ENCODE data around the gene OR56A1. TPM values are rescaled to one million over a fixed set of nuclear protein-coding genes. Genes with fewer than 3 reads are reported as not detected.

The OR56A1 gene
- total RNA-seq, 1 experiment from 2014 or later, result not detected

GRCh38 chr11:5986885-5987284 is 43.7 kb downstream of the OR56A1 start, which contains the start of gene OR52L1:
OR52L1 (minus strand) TSS chr11:5986985; CDS start chr11:5986930, 55 bp downstream.
- POLR2A ChIA-PET, result no interaction called here
- H3K36me3 ChIP-seq (ENCODE audit: control insufficient read depth, insufficient read depth, low read length), result no peaks in the 10 kb centered on the region
- in situ Hi-C loops (cut with HindIII; ENCODE audit: low pct_unique_long_range_greater_than_20kb, low sequenced_read_pairs), result no loop called here
- no peaks in the 10 kb centered on the region for H3K9me3 ChIP-seq (ENCODE audit: control insufficient read depth, insufficient read depth, low read depth, low read length)
- H3K27me3 ChIP-seq (ENCODE audit: control insufficient read depth, insufficient read depth, low read length), result peaks cover 2% of the 10 kb centered on the region; the same call in 1 of the 2 replicates
- intact Hi-C loops (cut with micrococcal nuclease; ENCODE audit: unreplicated experiment), result no loop called here
- no peak within 1 kb of the TSS for H3K4me3 ChIP-seq (ENCODE audit: low read depth in 2 of 2, low read length in 2 of 2)
- H3K27ac ChIP-seq (ENCODE audit: low read length), result no peak within 1 kb of the TSS
- DNase-seq (ENCODE audit: low read depth, low spot score) (no peak), ATAC-seq (no peak)
- TF ChIP-seq REST (IDR thresholded peaks at IDR 0.05; ENCODE audit: insufficient read depth in 1 of 2, low read depth in 2 of 2, low read length in 1 of 2), result no peak
- CTCF ChIA-PET, result no interaction called here
- BruUV-seq (replicated peaks), result no TSS peak
- no peaks in the 10 kb centered on the region for H3K4me1 ChIP-seq (ENCODE audit: control insufficient read depth, insufficient read depth, low read length)

GRCh38 chr11:5983443-5983842 is 47.1 kb downstream of the OR56A1 start:
- no TSS peak for BruUV-seq (replicated peaks)
- DNase-seq (ENCODE audit: low read depth, low spot score) (no peak), ATAC-seq (no peak)

More at GRCh38 chr11:5983443-5983842, 47.1 kb downstream of the OR56A1 start:
- no peak overlapping the region for H3K27ac ChIP-seq (ENCODE audit: low read length)
- no peaks in the 10 kb centered on the region for H3K4me1 ChIP-seq (ENCODE audit: control insufficient read depth, insufficient read depth, low read length)
- in situ Hi-C loops (cut with HindIII; ENCODE audit: low pct_unique_long_range_greater_than_20kb, low sequenced_read_pairs), result no loop called here
- TF ChIP-seq TCF7L2 (IDR thresholded peaks at IDR 0.05; ENCODE audit: low read depth, low read length) (no peak), POLR2AphosphoS5 (IDR thresholded peaks at IDR 0.05; ENCODE audit: low read depth, low read length) (no peak), SIN3A (IDR thresholded peaks at IDR 0.05; ENCODE audit: borderline replicate concordance, insufficient read depth, low read depth, low read length) (no peak), REST (IDR thresholded peaks at IDR 0.05; ENCODE audit: insufficient read depth in 1 of 2, low read depth in 2 of 2, low read length in 1 of 2) (no peak), CTCF (IDR thresholded peaks at IDR 0.05) (peak; percentile 16; the same call in 1 of the 2 replicates)
- H3K36me3 ChIP-seq (ENCODE audit: control insufficient read depth, insufficient read depth, low read length), result no peaks in the 10 kb centered on the region
- CTCF ChIA-PET, result no interaction called here
- POLR2A ChIA-PET, result no interaction called here
- no peaks in the 10 kb centered on the region for H3K9me3 ChIP-seq (ENCODE audit: control insufficient read depth, insufficient read depth, low read depth, low read length)
- intact Hi-C loops (cut with micrococcal nuclease; ENCODE audit: unreplicated experiment), result no loop called here
- H3K27me3 ChIP-seq (ENCODE audit: control insufficient read depth, insufficient read depth, low read length), result peaks cover 2% of the 10 kb centered on the region; the same call in 1 of the 2 replicates
- no peak overlapping the region for H3K4me3 ChIP-seq (ENCODE audit: low read depth in 2 of 2, low read length in 2 of 2)
